Uterus (tissue), 4 donors: ENCODE data around the gene ACSM6. TPM values are rescaled to one million over a fixed set of nuclear protein-coding genes. Genes with fewer than 3 reads are reported as not detected.

Source experiments
- DNase-seq, 2 donors: peaks; one replicate each; pipeline ENCODE4 v3.0.0-alpha.2; 2019 to 2020
- H3K27ac ChIP-seq, 2 donors: fragments of 200-600 bp; sonication (generic); 1 replicate in 1 of 2; 2 replicates in 1 of 2; pipeline ENCODE4 v1.5.1; 2016 to 2018
- H3K27me3 ChIP-seq, 2 donors: fragments of 200-600 bp; sonication (generic); one replicate each; pipeline ENCODE4 v1.5.1; 2018 to 2019; ENCODE audit warnings: control low read depth in 1 of 2
- H3K36me3 ChIP-seq, 2 donors: fragments of 200-600 bp; sonication (generic); one replicate each; pipeline ENCODE4 v1.5.1; 2019; ENCODE audit warnings: control low read depth in 1 of 2
- H3K4me1 ChIP-seq, 2 donors: fragments of 200-600 bp; sonication (generic); one replicate each; pipeline ENCODE4 v1.5.1; 2018 to 2019; ENCODE audit warnings: control low read depth in 1 of 2
- H3K4me3 ChIP-seq, 2 donors: fragments of 200-600 bp; sonication (generic); 1 replicate in 1 of 2; 2 replicates in 1 of 2; pipeline ENCODE4 v1.5.1; 2018 to 2019; ENCODE audit warnings: mild to moderate bottlenecking in 1 of 2
- H3K9me3 ChIP-seq, 2 donors: fragments of 200-600 bp; sonication (generic); one replicate each; pipeline ENCODE4 v1.5.1; 2019; ENCODE audit warnings: control low read depth in 1 of 2
- POLR2A ChIP-seq, 2 donors: fragments of 450-650 bp; IDR thresholded peaks; one replicate each; pipeline ENCODE4 v1.6.1; 2016; ENCODE audit warnings: antibody characterized with exemption in 2 of 2, mild to moderate bottlenecking in 1 of 2, moderate library complexity in 1 of 2
- intact Hi-C: fragments of 100-400 bp; cut with DNase I; formaldehyde crosslinking; loops from one replicate; pipeline ENCODE4 v1.15.1; 2023; ENCODE audit warnings: low total_unique reads
- total RNA-seq, 4 donors: library from RNA; depleted of rRNA in 3 of 4; stranded (reverse); fragments of >200 nt in 3 of 4; gene quantifications; one replicate each; pipeline versions ENCODE4 v1.1.0 to v1.2.4, GENCODE V29; 2014 to 2023
- TF ChIP-seq, protein P1 (sequence below), 4 experiments: fragments of 200-600 bp in 2 of 4; fragments of 450-650 bp in 2 of 4; sonication (generic) in 2 of 4; IDR thresholded peaks; one replicate each; pipeline ENCODE4 v1.5.1; 2016 to 2019; ENCODE audit warnings: antibody characterized with exemption in 4 of 4, mild to moderate bottlenecking in 2 of 4, moderate library complexity in 1 of 4
- donor health status: DM: yes; HTN: yes; CAD: no.

ACSM6 gene
- total RNA-seq, 4 donors from 2014 or later = not detected

DNA sequence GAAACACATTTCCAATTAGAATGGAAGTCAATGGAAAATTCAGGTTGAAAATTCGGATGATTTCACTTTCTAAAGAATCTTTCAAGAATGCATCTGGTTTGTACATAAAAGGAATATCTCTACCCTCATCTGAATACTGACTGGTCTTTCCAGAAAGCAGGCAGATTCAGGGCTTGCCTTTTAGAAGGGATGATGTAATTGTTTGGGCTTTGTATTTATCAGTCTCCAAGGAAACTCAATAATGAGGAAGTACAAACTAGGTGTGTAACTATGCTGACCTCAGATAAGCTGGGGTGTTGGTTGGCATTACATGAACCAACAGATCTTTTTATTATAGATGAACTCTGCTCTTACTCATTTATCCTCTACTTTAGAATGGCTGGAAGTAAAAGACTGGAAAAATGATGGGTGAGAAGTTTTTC is 72.6 kb downstream of the ACSM6 start:
- intact Hi-C loops = no loop called here

DNA sequence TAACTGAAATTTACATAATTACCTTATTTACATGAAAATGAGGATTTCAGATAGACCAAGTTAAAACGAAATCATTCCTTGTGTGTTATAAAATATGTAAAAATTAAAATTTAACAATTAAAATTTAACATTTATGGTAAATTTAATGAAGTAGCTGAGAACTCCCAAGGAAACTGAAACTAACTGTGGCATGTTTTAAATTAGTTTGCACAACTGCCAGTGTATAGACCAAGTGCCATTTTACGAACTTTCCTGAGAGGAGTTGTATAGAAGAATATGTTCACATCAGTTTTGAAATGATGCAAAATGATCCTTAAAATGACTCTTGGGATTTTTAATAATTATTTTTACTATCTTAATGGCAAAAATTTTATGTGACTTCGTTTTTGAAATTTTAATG is 73.2 kb downstream of the ACSM6 start:
- H3K36me3 ChIP-seq = no peaks in the 10 kb centered on the region
- no peaks in the 10 kb centered on the region for H3K9me3 ChIP-seq
- intact Hi-C loops = no loop called here
- peaks cover 6 to 8% of the 10 kb centered on the region in 2 donors for H3K4me1 ChIP-seq
- no peak for DNase-seq
- TF ChIP-seq, protein P1, sequence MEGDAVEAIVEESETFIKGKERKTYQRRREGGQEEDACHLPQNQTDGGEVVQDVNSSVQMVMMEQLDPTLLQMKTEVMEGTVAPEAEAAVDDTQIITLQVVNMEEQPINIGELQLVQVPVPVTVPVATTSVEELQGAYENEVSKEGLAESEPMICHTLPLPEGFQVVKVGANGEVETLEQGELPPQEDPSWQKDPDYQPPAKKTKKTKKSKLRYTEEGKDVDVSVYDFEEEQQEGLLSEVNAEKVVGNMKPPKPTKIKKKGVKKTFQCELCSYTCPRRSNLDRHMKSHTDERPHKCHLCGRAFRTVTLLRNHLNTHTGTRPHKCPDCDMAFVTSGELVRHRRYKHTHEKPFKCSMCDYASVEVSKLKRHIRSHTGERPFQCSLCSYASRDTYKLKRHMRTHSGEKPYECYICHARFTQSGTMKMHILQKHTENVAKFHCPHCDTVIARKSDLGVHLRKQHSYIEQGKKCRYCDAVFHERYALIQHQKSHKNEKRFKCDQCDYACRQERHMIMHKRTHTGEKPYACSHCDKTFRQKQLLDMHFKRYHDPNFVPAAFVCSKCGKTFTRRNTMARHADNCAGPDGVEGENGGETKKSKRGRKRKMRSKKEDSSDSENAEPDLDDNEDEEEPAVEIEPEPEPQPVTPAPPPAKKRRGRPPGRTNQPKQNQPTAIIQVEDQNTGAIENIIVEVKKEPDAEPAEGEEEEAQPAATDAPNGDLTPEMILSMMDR (IDR thresholded peaks at IDR 0.05) = no peak
- no peak for TF ChIP-seq POLR2A (IDR thresholded peaks at IDR 0.05)
- no peaks in the 10 kb centered on the region for H3K27me3 ChIP-seq
- peak overlapping the region; percentile 86 to 96 for H3K27ac ChIP-seq
- H3K4me3 ChIP-seq = no peak overlapping the region

More for the DNA sequence above, 72.6 kb downstream of the ACSM6 start:
- DNase-seq = no peak
- Histone ChIP-seq H3K4me3 (no peak overlapping the region), H3K36me3 (no peaks in the 10 kb centered on the region), H3K27ac (peak overlapping the region; percentile 86 to 96), H3K27me3 (no peaks in the 10 kb centered on the region), H3K4me1 (peaks cover 6 to 8% of the 10 kb centered on the region in 2 donors), H3K9me3 (no peaks in the 10 kb centered on the region)
- TF ChIP-seq, protein P1 (IDR thresholded peaks at IDR 0.05) = no peak

DNA sequence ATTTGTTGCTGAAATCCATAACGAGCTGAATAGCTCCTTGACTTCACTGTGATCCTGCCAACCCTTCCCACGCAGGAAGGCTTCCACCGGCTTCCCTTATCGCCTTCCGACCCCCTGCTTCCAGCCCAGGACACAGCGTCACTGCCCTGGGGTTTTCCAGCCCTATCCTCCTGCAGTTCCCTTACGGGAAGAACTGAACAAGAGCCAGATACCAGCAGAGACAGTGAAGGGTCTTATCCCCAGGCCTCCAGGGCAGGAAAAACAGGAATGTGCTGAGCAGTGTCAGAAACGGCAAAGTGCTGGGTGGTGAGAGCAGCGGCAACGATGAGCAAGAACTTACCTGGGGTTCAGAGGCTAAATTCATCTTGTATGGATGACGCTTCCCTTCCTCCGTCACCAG is 74.4 kb downstream of the ACSM6 start:
- peaks cover 6 to 8% of the 10 kb centered on the region in 2 donors for H3K4me1 ChIP-seq
- H3K4me3 ChIP-seq = peak overlapping the region in 1 of 2 donors; percentile 3
- no peaks in the 10 kb centered on the region for H3K27me3 ChIP-seq
- H3K27ac ChIP-seq = peak overlapping the region; percentile 86 to 96
- intact Hi-C loops = no loop called here
- DNase-seq = peak; percentile 74 to 77
- no peak for TF ChIP-seq POLR2A (IDR thresholded peaks at IDR 0.05)
- TF ChIP-seq, protein P1 (IDR thresholded peaks at IDR 0.05) = no peak
- no peaks in the 10 kb centered on the region for H3K36me3 ChIP-seq
- H3K9me3 ChIP-seq = no peaks in the 10 kb centered on the region

DNA sequence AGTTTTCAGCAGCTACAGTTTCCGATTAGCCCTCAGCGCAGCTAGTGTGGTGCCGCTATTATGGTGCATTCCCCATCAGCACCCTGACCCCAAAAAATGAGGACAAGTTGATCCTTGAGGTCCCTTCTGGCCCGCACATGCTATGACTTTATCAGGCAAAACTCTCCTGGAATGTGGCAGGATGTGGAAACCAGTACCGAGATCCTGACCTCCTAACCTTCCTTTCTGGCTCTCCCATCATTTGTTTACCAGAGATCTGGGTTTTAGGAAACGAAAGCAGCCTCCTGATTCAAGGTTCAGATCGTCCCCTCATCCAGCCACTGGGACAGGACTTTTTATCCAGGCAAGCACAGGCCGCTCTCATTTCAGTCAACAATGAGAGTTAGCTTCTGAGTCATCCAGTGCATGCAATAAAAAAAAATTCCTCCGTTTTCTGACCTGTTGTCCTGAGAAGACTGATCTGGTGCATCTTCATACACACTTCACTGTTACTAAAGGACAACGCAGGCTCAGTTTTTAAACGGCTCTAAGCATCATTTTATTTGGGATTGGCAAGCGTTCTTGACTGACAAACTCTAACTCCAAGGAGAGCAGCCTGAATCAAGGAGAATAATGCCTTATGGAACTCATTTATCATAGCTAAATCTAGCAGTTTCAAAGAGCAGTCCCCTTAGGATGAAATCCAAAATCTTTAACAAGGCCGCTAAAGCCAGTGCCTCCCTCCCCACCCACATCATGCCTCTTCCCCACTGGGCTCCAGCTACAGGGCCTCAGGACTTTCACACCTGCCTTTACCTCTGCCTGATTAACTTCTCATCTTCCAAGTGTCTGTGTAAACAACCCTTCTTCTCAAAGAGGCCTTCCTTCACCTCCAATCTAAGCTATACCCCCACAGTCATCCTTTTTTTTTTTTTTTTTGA is 79.6 kb downstream of the ACSM6 start:
- no peaks in the 10 kb centered on the region for H3K9me3 ChIP-seq
- H3K4me3 ChIP-seq = no peak overlapping the region
- H3K36me3 ChIP-seq = no peaks in the 10 kb centered on the region
- peak overlapping the region; percentile 92 for H3K27ac ChIP-seq
- peaks cover 0 to 14% of the 10 kb centered on the region in 2 donors for H3K4me1 ChIP-seq
- H3K27me3 ChIP-seq = no peaks in the 10 kb centered on the region
- DNase-seq = peak; percentile 61 to 84
- TF ChIP-seq, protein P1 (IDR thresholded peaks at IDR 0.05) = no peak
- peak in 1 of 2 donors; percentile 61 for TF ChIP-seq POLR2A (IDR thresholded peaks at IDR 0.05)
- intact Hi-C loops = no loop called here

DNA sequence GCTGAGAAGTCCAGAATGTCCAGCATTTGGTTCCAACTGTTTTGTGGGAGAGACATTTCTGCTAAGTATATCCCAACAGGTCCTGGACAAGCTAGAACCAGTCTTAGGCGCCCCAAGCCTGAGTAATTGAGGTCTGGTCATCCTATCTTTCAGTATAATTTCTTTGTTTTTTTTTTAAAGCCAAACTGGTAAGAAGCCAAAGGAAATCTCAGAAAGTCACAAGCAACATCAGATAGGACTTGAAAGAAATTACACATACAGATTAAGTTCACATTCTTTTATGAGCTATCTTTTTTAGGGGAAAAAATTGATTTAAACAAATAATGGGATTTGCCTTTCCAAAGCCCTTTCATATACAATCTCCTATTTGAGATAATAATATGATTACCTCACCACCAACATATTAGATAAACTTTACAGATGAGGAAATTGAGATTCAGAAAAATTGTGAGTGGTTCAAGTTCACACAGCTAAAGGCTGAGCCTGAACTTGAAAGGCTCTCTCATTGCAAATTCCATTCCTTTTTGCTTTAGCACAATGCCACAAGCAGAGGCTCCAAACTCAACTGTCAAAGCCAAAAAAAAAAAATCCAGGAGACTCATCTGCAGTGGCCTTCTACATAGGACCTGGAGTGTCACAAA is 81.8 kb downstream of the ACSM6 start:
- TF ChIP-seq, protein P1 (IDR thresholded peaks at IDR 0.05) = no peak
- no peak for TF ChIP-seq POLR2A (IDR thresholded peaks at IDR 0.05)
- H3K4me3 ChIP-seq = no peak overlapping the region
- H3K27me3 ChIP-seq = no peaks in the 10 kb centered on the region
- intact Hi-C loops = no loop called here
- peak overlapping the region; percentile 92 for H3K27ac ChIP-seq
- no peak for DNase-seq
- peaks cover 0 to 16% of the 10 kb centered on the region in 2 donors for H3K4me1 ChIP-seq
- H3K9me3 ChIP-seq = no peaks in the 10 kb centered on the region
- H3K36me3 ChIP-seq = no peaks in the 10 kb centered on the region
